DND-41 (cell line): ENCODE results near the gene PTPN1.

Experiments used
- ATAC-seq: fragments of 200-7000 bp; cut with Tn5 transposase; 3 replicates; pipeline ENCODE4 v1.9.1; 2021; ENCODE audit warnings: low read depth; ENCODE audit not compliant: insufficient read depth
- DNase-seq: peaks from one replicate; pipeline ENCODE4 v3.0.0-alpha.2; 2020
- H2AFZ ChIP-seq: 2 replicates; pipeline ENCODE4 v1.6.0; 2012; ENCODE audit warnings: low read depth, low read length
- H3K27ac ChIP-seq: 2 replicates; pipeline ENCODE4 v1.5.1; 2012; ENCODE audit warnings: low read length, inconsistent platforms
- H3K27me3 ChIP-seq: fragments of 200-600 bp; sonication (generic); 2 replicates; pipeline ENCODE4 v1.6.0; 2012; ENCODE audit warnings: low read length, mild to moderate bottlenecking, inconsistent platforms; ENCODE audit not compliant: insufficient read depth, poor library complexity
- H3K36me3 ChIP-seq: 2 replicates; pipeline ENCODE4 v1.5.1; 2012; ENCODE audit warnings: low read length, inconsistent platforms; ENCODE audit not compliant: insufficient read depth
- H3K4me1 ChIP-seq: 2 replicates; pipeline ENCODE4 v1.5.1; 2012; ENCODE audit warnings: mild to moderate bottlenecking, low read length; ENCODE audit not compliant: insufficient read depth
- H3K4me2 ChIP-seq: 2 replicates; pipeline ENCODE4 v1.6.0; 2012; ENCODE audit warnings: mild to moderate bottlenecking, moderate library complexity, low read length, inconsistent platforms; ENCODE audit not compliant: insufficient read depth
- H3K4me3 ChIP-seq, 2 experiments: fragments of 200-600 bp in 1 of 2; shearing (Covaris generic) in 1 of 2; 2 replicates each; pipeline ENCODE4 v1.5.1; 2012 to 2016; ENCODE audit warnings: inconsistent platforms in 2 of 2, low read length in 2 of 2, mild to moderate bottlenecking in 2 of 2, low read depth in 1 of 2, moderate library complexity in 1 of 2
- H3K79me2 ChIP-seq: 2 replicates; pipeline ENCODE4 v1.6.0; 2012; ENCODE audit warnings: low read length, inconsistent platforms; ENCODE audit not compliant: insufficient read depth
- H3K9ac ChIP-seq: 2 replicates; pipeline ENCODE4 v1.6.0; 2012; ENCODE audit warnings: low read depth, mild to moderate bottlenecking, inconsistent platforms, low read length, moderate library complexity
- H3K9me3 ChIP-seq: 2 replicates; pipeline ENCODE4 v1.5.1; 2012; ENCODE audit warnings: low read length, moderate library complexity, mild to moderate bottlenecking, inconsistent platforms; ENCODE audit not compliant: insufficient read depth, severe bottlenecking
- H4K20me1 ChIP-seq: 2 replicates; pipeline ENCODE4 v1.6.0; 2012; ENCODE audit warnings: low read length; ENCODE audit not compliant: insufficient read depth
- EZH2 ChIP-seq: IDR thresholded peaks from 3 replicates; pipeline ENCODE4 v1.6.1; 2012; ENCODE audit warnings: borderline replicate concordance, low read depth, mild to moderate bottlenecking, moderate library complexity, low read length, inconsistent platforms; ENCODE audit not compliant: severe bottlenecking
- TF ChIP-seq, protein P1 (sequence below): IDR thresholded peaks from 2 replicates; pipeline ENCODE4 v1.5.1; 2012; ENCODE audit warnings: borderline replicate concordance, low read length, moderate library complexity, mild to moderate bottlenecking; ENCODE audit not compliant: poor library complexity, severe bottlenecking; ENCODE audit errors: extremely low read depth

The PTPN1 gene

DNA sequence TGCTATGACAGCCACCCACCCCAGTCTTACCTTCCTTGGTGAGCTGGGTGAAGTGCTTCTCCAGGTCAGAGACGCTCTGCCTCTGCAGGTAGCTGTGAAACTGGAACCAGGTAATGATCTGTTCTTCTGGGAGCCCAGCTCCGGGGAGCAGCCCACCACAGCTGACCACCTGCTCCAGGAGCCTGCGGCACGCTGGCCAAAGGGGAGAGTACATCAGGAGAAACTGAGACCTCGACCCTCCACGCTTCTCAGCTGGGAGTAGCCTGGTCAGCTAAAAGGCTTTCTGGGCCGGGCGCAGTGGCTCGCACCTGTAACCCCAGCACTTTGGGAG, 82.8 kb downstream of the PTPN1 start:
- H4K20me1 ChIP-seq, result peaks cover 12% of the 10 kb centered on the region; the same call in 1 of the 2 replicates
- ATAC-seq, result no peak
- H3K27me3 ChIP-seq, result no peaks in the 10 kb centered on the region
- no peak overlapping the region for H3K4me3 ChIP-seq
- H3K79me2 ChIP-seq, result no peaks in the 10 kb centered on the region
- no peak overlapping the region for H3K4me2 ChIP-seq
- no peak overlapping the region for H3K27ac ChIP-seq
- DNase-seq, result no peak
- H3K9ac ChIP-seq, result no peak overlapping the region
- H3K4me1 ChIP-seq, result no peaks in the 10 kb centered on the region
- no peaks in the 10 kb centered on the region for H3K36me3 ChIP-seq
- no peaks in the 10 kb centered on the region for H3K9me3 ChIP-seq
- TF ChIP-seq, protein P1, sequence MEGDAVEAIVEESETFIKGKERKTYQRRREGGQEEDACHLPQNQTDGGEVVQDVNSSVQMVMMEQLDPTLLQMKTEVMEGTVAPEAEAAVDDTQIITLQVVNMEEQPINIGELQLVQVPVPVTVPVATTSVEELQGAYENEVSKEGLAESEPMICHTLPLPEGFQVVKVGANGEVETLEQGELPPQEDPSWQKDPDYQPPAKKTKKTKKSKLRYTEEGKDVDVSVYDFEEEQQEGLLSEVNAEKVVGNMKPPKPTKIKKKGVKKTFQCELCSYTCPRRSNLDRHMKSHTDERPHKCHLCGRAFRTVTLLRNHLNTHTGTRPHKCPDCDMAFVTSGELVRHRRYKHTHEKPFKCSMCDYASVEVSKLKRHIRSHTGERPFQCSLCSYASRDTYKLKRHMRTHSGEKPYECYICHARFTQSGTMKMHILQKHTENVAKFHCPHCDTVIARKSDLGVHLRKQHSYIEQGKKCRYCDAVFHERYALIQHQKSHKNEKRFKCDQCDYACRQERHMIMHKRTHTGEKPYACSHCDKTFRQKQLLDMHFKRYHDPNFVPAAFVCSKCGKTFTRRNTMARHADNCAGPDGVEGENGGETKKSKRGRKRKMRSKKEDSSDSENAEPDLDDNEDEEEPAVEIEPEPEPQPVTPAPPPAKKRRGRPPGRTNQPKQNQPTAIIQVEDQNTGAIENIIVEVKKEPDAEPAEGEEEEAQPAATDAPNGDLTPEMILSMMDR, result no peak
- TF ChIP-seq EZH2, result no peak
- H2AFZ ChIP-seq, result no peak overlapping the region

DNA sequence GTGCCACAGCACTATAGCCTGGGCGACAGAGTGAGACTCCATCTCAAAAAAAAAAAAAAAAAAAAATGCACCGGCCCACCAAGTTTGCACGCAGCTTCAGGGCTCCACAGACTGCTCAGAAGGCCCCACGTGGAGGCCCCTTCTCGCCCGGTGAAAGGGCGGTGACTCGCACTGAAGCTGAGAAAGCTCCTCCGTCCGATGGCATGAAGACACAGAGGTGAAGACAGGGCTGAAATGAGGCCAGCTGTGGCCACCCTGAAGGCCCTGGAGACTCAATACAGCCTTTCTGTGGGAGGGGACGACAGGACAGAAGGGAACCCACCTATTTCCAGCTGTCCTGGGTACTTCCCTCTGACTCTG, 84.0 kb downstream of the PTPN1 start:
- Histone ChIP-seq H3K27ac (no peak overlapping the region), H3K79me2 (no peaks in the 10 kb centered on the region), H2AFZ (no peak overlapping the region), H3K4me2 (no peak overlapping the region), H3K4me3 (no peak overlapping the region), H4K20me1 (peaks cover 12% of the 10 kb centered on the region; the same call in 1 of the 2 replicates), H3K4me1 (no peaks in the 10 kb centered on the region), H3K9ac (no peak overlapping the region), H3K36me3 (no peaks in the 10 kb centered on the region), H3K9me3 (no peaks in the 10 kb centered on the region), H3K27me3 (no peaks in the 10 kb centered on the region)
- DNase-seq, result no peak
- TF ChIP-seq, protein P1, result no peak
- no peak for TF ChIP-seq EZH2
- 0 out of 3 replicates have a peak, but pooled peaks have one; percentile 5 for ATAC-seq

DNA sequence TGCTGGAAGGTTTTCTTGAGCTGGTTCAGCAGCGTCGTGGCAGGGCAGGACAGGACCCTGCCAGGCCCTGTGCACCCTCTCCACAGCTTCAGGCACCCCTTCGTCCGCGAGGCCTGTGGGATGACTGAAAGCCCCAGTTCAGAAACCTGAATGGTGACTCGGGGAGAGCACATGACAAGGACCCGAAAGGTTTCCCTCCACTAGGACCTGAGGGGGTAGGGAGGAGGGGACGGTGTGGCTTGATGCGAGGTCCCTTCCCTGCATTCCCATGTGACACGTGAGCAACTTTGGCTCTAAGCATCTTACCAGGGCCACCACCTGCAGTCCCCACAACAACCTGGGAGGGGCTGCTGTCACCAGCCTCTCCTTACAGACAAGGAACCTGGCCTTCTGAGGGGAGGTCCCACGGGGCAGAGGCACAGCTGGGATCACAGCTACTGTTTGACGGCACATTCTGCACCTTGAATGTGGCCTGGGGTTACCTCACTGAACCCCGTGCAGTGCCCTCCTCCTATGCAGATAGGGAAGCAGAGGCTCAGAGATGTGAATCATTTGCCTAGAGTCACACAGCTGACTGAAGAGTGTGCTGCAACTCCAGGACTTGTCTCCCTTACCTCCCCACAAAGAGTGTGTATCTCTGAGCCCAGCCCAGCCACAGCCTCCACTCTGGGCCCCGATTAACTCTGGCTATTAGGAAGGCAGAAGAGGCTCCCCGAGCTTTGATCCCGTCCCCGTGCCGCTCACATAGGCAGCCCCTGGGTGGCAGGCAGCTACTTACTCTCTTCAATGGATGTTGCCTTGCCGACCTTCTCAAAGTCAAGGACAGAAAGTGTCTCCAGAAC, 84.6 kb downstream of the PTPN1 start:
- H3K4me3 ChIP-seq, result no peak overlapping the region
- H3K4me1 ChIP-seq, result no peaks in the 10 kb centered on the region
- peaks cover 12% of the 10 kb centered on the region; the same call in 1 of the 2 replicates for H4K20me1 ChIP-seq
- H3K27ac ChIP-seq, result no peak overlapping the region
- H3K9me3 ChIP-seq, result no peaks in the 10 kb centered on the region
- H3K79me2 ChIP-seq, result no peaks in the 10 kb centered on the region
- no peaks in the 10 kb centered on the region for H3K36me3 ChIP-seq
- TF ChIP-seq, protein P1, result no peak
- no peak for TF ChIP-seq EZH2
- no peak overlapping the region for H2AFZ ChIP-seq
- H3K9ac ChIP-seq, result no peak overlapping the region
- ATAC-seq, result peak; percentile 40; the same call in 2 of the 3 replicates
- peaks cover 3% of the 10 kb centered on the region for H3K27me3 ChIP-seq
- no peak for DNase-seq
- no peak overlapping the region for H3K4me2 ChIP-seq
